ENCODE data around the gene ARHGAP28.

GRCh38 chr18:6837904-6838303, 108.4 kb downstream of the ARHGAP28 start:
- TF ChIP-seq DZIP1 (CRISPR knock-in tag; IDR thresholded peaks at IDR 0.05) (no peak), CTCF (CRISPR knock-in tag; IDR thresholded peaks at IDR 0.05) (no peak), ZBTB2 (CRISPR knock-in tag; IDR thresholded peaks at IDR 0.05; ENCODE audit: low read depth) (no peak), ATF3 (CRISPR knock-in tag; IDR thresholded peaks at IDR 0.05) (no peak), ZSCAN12 (CRISPR knock-in tag; IDR thresholded peaks at IDR 0.05) (no peak), RFX5 (IDR thresholded peaks at IDR 0.05; ENCODE audit: low read depth, low read length) (no peak)

All from HepG2 (cell line).